Neural crest cell (in vitro differentiated cells): ENCODE results near the gene VSTM2L. TPM values are rescaled to one million over a fixed set of nuclear protein-coding genes. Genes with fewer than 3 reads are reported as not detected.
A peak's percentile ranks its signal among the peaks of the same experiment; 100 is the strongest.

Source experiments
- DNase-seq: peaks from one replicate; pipeline ENCODE4 v3.0.0; 2021; ENCODE audit warnings: low read depth, mixed read lengths, low spot score
- H3K27ac Mint-ChIP-seq: one replicate; pipeline ENCODE4 v1.8.0; 2021; ENCODE audit warnings: mild to moderate bottlenecking, mixed read lengths; ENCODE audit not compliant: unreplicated experiment
- H3K27me3 Mint-ChIP-seq: 2 replicates; pipeline ENCODE4 v1.8.0; 2021; ENCODE audit warnings: low read depth, mild to moderate bottlenecking, mixed read lengths
- H3K36me3 Mint-ChIP-seq: 2 replicates; pipeline ENCODE4 v1.8.0; 2021; ENCODE audit warnings: low read depth, mild to moderate bottlenecking, mixed read lengths
- H3K4me1 Mint-ChIP-seq: 2 replicates; pipeline ENCODE4 v1.8.0; 2021; ENCODE audit warnings: mixed read lengths
- H3K4me3 Mint-ChIP-seq: one replicate; pipeline ENCODE4 v1.8.0; 2021; ENCODE audit warnings: mild to moderate bottlenecking, mixed read lengths
- H3K9me3 Mint-ChIP-seq: 2 replicates; pipeline ENCODE4 v1.8.0; 2021; ENCODE audit warnings: mixed read lengths
- total RNA-seq: library from RNA; stranded (reverse); gene quantifications from 2 replicates; pipeline ENCODE4 v1.2.1, GENCODE V29; 2021
- TF ChIP-seq, protein P1 (sequence below): fragments of 200-600 bp; sonication (generic); conservative IDR thresholded peaks from 2 replicates; pipeline ENCODE4 v1.5.0; 2021; ENCODE audit warnings: antibody characterized with exemption, mild to moderate bottlenecking

The VSTM2L gene
- total RNA-seq, 1 donor from 2014 or later: 9.3 TPM

DNA sequence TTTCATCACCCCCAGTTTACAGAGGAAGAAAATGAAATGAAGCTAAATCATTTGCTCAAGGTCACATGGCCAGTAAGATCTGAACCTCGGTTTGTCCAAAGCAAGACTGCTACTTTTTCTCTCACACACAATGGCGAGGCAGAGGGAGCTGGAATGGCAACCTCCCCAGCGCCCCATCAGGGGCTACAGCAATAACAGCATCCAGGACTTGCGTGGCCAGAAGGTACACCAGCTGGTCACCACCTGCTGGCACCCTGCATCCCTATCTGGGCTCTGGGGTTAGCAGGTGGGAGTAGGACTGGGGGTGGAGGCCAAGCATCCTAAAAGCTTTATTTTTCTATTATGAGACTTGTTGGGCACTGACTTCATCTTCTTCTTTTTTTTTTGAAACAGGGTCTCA is 89.0 kb downstream of the VSTM2L start:
- peaks cover 35% of the 10 kb centered on the region for H3K4me1 Mint-ChIP-seq
- H3K4me3 Mint-ChIP-seq: no peak overlapping the region
- peaks cover 6% of the 10 kb centered on the region for H3K36me3 Mint-ChIP-seq
- H3K27me3 Mint-ChIP-seq: no peaks in the 10 kb centered on the region
- H3K27ac Mint-ChIP-seq: no peak overlapping the region
- no peak for DNase-seq
- H3K9me3 Mint-ChIP-seq: no peaks in the 10 kb centered on the region
- TF ChIP-seq, protein P1, sequence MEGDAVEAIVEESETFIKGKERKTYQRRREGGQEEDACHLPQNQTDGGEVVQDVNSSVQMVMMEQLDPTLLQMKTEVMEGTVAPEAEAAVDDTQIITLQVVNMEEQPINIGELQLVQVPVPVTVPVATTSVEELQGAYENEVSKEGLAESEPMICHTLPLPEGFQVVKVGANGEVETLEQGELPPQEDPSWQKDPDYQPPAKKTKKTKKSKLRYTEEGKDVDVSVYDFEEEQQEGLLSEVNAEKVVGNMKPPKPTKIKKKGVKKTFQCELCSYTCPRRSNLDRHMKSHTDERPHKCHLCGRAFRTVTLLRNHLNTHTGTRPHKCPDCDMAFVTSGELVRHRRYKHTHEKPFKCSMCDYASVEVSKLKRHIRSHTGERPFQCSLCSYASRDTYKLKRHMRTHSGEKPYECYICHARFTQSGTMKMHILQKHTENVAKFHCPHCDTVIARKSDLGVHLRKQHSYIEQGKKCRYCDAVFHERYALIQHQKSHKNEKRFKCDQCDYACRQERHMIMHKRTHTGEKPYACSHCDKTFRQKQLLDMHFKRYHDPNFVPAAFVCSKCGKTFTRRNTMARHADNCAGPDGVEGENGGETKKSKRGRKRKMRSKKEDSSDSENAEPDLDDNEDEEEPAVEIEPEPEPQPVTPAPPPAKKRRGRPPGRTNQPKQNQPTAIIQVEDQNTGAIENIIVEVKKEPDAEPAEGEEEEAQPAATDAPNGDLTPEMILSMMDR: no peak

DNA sequence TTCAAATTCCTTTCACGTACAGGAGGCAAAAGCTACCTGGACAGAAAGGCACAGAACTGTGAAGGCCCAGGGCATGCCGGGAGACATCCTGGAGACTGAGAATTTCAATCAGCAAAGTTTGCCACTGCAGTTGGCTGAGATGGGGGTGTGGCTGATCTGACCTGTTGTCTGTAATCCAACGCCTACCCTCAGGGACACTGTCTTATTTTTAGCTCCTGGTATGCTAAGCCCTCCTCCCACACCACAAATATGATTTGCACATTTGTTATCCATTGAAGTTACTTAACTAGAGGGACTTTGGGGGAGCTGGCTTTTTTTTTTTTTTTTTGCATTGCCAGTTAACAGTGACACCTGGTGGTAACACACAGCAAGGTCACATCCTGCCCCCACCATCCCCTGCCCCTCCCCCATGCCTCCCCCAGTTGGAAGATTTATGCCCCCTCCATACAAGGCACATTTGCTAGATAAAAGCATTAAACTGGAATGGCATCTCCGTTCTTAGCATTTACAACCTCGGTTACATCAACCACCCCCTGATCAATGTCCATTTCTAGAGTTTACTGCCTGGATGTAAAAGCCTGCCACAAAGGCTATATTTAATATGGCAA is 90.0 kb downstream of the VSTM2L start:
- Mint-ChIP-seq H3K9me3 (no peaks in the 10 kb centered on the region), H3K36me3 (peaks cover 6% of the 10 kb centered on the region), H3K4me3 (no peak overlapping the region), H3K4me1 (peaks cover 25% of the 10 kb centered on the region), H3K27me3 (no peaks in the 10 kb centered on the region), H3K27ac (no peak overlapping the region)
- TF ChIP-seq, protein P1: peak; percentile 80
- no peak for DNase-seq

DNA sequence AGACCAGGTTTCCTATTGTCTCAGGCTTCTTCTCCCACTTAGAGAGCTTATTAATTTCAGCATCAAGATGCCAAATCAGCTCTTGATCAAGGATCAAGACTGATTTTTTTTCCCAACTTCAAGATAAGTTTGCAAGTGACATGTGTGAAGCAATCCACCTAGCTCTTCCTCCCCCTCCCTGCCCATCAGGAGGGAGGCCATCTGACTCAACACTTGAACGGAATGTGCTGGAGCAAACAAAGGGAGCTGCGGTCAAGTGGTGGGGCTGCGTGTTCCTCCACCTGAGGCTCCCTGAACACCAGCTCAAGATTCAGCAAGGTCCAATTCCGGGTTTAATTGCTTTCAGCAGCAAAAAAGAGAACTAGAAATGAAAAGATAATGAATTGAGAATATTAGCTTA is 91.6 kb downstream of the VSTM2L start:
- Mint-ChIP-seq H3K27ac (no peak overlapping the region), H3K36me3 (peaks cover 6% of the 10 kb centered on the region), H3K27me3 (no peaks in the 10 kb centered on the region), H3K4me3 (no peak overlapping the region), H3K9me3 (no peaks in the 10 kb centered on the region), H3K4me1 (peaks cover 18% of the 10 kb centered on the region)
- no peak for DNase-seq
- TF ChIP-seq, protein P1: no peak

Other genes with a start within 250 kb of the VSTM2L start
- 87.7 and 94.9 TPM in 2 replicates for gene CTNNBL1, start 209.1 kb upstream of the VSTM2L start, total RNA-seq
- gene TTI1, start 130.3 kb downstream of the VSTM2L start, total RNA-seq: 49.6 and 52.9 TPM in 2 replicates
- 40.1 and 41.1 TPM in 2 replicates for gene RPRD1B, start 130.6 kb downstream of the VSTM2L start, total RNA-seq